ENCODE measurements around the gene SGCD. TPM values are rescaled to one million over a fixed set of nuclear protein-coding genes. Genes with fewer than 3 reads are reported as not detected.

The SGCD gene
- total RNA-seq, 1 donor = 13.8 TPM

DNA sequence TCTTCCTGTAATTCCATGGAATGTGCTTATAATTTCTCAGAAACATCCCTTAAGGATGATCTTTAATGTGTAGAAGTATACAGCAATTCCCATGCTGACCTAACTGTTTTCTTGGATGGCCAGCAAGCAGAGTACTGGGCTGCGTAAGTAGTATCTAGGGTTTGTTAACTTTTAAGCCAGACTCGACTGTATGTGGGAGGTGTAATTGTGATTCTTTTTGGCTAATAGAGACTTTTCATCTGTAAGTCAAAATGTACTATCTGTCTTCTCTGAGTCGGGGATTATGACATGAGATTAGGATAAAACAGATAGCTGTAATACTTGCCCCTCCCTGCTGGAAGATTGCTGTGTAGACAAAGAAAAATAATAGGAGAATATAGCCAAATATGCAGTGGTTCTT, 169.3 kb downstream of the SGCD start:
- DNase-seq (ENCODE audit: low read depth) = no peak
- TF ChIP-seq, protein P1, sequence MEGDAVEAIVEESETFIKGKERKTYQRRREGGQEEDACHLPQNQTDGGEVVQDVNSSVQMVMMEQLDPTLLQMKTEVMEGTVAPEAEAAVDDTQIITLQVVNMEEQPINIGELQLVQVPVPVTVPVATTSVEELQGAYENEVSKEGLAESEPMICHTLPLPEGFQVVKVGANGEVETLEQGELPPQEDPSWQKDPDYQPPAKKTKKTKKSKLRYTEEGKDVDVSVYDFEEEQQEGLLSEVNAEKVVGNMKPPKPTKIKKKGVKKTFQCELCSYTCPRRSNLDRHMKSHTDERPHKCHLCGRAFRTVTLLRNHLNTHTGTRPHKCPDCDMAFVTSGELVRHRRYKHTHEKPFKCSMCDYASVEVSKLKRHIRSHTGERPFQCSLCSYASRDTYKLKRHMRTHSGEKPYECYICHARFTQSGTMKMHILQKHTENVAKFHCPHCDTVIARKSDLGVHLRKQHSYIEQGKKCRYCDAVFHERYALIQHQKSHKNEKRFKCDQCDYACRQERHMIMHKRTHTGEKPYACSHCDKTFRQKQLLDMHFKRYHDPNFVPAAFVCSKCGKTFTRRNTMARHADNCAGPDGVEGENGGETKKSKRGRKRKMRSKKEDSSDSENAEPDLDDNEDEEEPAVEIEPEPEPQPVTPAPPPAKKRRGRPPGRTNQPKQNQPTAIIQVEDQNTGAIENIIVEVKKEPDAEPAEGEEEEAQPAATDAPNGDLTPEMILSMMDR (IDR thresholded peaks at IDR 0.05; ENCODE audit: insufficient read depth, low read depth, low read length) = no peak
- no peak overlapping the region for H3K4me3 ChIP-seq (ENCODE audit: low read depth, low read length)

DNA sequence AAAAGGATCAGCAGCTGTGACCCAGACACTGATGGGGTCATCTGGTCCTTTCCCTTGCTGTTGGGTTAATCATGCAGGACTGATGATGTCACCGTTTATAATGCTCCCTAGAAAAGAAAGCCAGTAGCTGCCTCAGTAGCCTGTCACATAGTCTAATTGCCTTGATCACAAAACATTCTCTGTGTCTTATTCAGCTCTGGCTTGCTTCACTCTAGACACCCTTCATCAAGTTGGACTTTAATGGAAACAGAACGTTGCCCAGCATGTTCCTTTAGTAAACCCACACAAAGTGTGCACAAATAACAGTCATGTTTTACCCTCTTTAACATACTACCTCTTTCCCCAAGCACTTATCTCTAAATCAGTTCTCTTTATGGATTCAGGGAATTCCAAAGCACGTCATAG, 170.8 kb downstream of the SGCD start:
- DNase-seq (ENCODE audit: low read depth) = no peak
- TF ChIP-seq, protein P1 (IDR thresholded peaks at IDR 0.05; ENCODE audit: insufficient read depth, low read depth, low read length) = no peak
- H3K4me3 ChIP-seq (ENCODE audit: low read depth, low read length) = no peak overlapping the region

DNA sequence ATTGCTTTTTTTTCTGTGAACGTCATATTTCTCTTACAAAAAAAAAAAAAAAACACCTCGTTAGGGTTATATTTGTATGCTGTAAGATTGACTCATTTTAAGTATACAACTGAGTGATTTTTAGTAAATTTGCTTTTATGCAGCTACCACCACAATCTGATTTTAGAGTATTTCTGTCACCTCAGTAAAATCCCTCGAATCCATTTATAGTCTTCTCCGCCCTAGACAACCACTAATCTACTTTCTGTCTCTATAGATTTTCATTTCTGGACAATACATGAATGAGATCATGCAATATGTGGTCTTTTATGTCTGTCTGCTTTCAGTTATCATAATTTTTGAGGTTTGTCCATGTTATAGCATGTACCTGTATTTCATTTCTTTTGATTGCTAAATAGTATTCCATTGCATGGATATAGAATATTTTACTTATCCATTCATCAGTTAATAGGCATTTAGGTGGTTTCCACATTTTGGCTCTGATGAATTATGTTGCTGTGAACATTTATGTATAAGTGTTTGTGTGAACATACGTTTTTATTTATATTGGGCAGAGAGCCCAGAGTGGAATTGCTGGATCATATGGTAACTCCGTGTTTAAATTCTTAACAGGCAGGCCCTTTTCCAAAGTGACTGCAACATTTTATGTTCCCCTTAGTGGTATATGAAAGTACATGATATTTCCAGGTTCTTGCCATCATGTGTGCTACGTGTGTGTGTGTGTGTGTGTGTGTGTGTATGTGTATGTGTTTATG, 171.4 kb downstream of the SGCD start:
- TF ChIP-seq, protein P1 (IDR thresholded peaks at IDR 0.05; ENCODE audit: insufficient read depth, low read depth, low read length) = no peak
- H3K4me3 ChIP-seq (ENCODE audit: low read depth, low read length) = no peak overlapping the region
- DNase-seq (ENCODE audit: low read depth) = no peak

DNA sequence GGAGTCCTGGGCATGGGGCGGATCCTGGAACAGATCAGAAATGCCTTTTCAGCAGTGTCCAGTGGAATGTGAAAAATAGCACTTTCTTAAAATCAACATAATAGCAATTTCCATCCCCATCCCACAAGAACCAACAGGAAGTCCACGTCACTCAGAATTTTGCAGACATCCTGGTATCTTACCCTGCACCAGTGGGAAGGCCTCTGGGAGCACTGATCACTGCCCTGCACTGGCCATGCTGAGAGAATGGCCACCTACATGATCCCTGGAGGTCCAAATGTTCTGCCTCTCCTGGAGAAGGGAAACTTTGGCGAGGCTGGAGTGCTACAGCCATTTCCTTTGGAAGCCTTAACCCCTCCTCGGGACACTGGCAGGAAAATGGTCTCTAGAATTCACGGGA, 173.8 kb downstream of the SGCD start:
- no peak overlapping the region for H3K4me3 ChIP-seq (ENCODE audit: low read depth, low read length)
- TF ChIP-seq, protein P1 (IDR thresholded peaks at IDR 0.05; ENCODE audit: insufficient read depth, low read depth, low read length) = no peak
- no peak for DNase-seq (ENCODE audit: low read depth)

DNA sequence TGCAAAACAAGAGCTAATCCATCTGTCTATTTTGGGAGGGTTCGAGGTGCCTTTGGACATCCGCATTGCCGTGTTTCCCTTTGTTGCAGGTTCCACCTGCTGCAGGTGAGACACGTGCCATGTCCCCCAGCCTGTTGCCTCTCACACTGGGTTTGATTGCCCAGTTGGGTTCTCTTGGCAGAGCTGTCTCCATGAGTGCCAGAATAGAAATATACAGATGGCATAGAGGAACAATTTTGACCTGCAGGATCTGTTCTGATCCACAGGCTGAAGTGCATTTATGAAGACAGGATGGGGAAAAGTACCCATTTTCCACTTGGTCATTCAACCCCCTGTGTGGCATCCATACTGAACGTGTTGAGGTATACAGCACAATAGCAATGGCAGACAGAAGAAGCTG, 178.1 kb downstream of the SGCD start:
- TF ChIP-seq, protein P1 (IDR thresholded peaks at IDR 0.05; ENCODE audit: insufficient read depth, low read depth, low read length) = no peak
- no peak for DNase-seq (ENCODE audit: low read depth)
- H3K4me3 ChIP-seq (ENCODE audit: low read depth, low read length) = no peak overlapping the region

DNA sequence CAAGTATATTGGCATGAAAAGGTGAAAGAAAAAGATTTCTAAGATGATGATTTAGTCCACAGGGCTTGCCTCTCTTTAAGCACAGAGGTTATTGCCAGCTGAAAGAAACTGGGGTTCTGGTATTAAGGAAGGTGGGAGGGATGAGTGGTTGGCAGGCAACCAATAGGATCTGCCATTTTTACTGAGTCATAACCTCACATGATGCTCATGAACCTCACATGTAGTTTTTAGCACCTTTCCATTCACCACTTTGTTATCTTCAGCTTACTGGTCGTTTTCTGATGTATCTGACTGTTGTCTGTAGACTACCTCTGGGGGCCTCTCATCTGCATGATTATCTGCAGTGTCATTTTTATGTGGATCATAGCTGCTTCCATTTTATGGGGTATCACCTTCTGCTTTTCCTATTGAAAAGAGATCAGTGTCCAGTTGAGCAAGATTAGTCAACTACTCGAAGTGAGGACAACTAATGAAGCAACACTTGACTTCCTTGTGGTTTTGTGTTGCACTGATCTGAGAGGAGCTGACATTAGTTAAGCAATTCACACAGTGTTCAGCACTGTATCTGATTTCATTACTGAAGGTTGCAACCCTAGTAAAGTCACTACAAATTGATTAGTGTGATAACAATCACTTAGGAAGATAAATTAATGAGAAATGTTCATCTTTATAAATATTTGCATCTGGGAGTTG, 186.3 kb downstream of the SGCD start:
- DNase-seq (ENCODE audit: low read depth) = no peak
- TF ChIP-seq, protein P1 (IDR thresholded peaks at IDR 0.05; ENCODE audit: insufficient read depth, low read depth, low read length) = no peak
- no peak overlapping the region for H3K4me3 ChIP-seq (ENCODE audit: low read depth, low read length)

All from fibroblast of villous mesenchyme (primary cell).